ENCODE results near the gene PPP4R3B. TPM values are rescaled to one million over a fixed set of nuclear protein-coding genes. Genes with fewer than 3 reads are reported as not detected.

PPP4R3B gene
- total RNA-seq, 4 donors from 2014 or later, result 81.8 to 106 (median 90.5) TPM

- Histone ChIP-seq H3K4me3 (no peak overlapping the region), H3K27ac (replicated peaks in 1 of 4) (no peak overlapping the region), H3K4me1 (no peaks in the 10 kb centered on the region), H3K27me3 (no peaks in the 10 kb centered on the region), H3K36me3 (no peaks in the 10 kb centered on the region), H3K9me3 (no peaks in the 10 kb centered on the region)
- intact Hi-C loops (cut with DNase I), result no loop called here
- WGBS, result 64% methylated on average over 2 of the region's 2 CpGs
- no peak for DNase-seq (ENCODE audit: extremely low spot score)
- TF ChIP-seq POLR2A (IDR thresholded peaks at IDR 0.05; ENCODE audit: low read depth) (no peak), POLR2AphosphoS5 (IDR thresholded peaks at IDR 0.05) (no peak), EP300 (IDR thresholded peaks at IDR 0.05) (no peak), CTCF (IDR thresholded peaks at IDR 0.05) (no peak)
Measured at GRCh38 chr2:55500025-55500424, 117.4 kb downstream of the PPP4R3B start.

- no peaks in the 10 kb centered on the region for H3K4me1 ChIP-seq
- H3K9me3 ChIP-seq, result no peaks in the 10 kb centered on the region
- TF ChIP-seq POLR2A (IDR thresholded peaks at IDR 0.05; ENCODE audit: low read depth) (no peak), POLR2AphosphoS5 (IDR thresholded peaks at IDR 0.05) (no peak), EP300 (IDR thresholded peaks at IDR 0.05) (no peak), CTCF (IDR thresholded peaks at IDR 0.05) (no peak)
- H3K4me3 ChIP-seq, result no peak overlapping the region
- WGBS, result 90% methylated on average over 6 of the region's 6 CpGs
- intact Hi-C loops (cut with DNase I), result no loop called here
- H3K27ac ChIP-seq (replicated peaks in 1 of 4), result no peak overlapping the region
- no peaks in the 10 kb centered on the region for H3K36me3 ChIP-seq
- DNase-seq (ENCODE audit: extremely low spot score), result no peak
- H3K27me3 ChIP-seq, result no peaks in the 10 kb centered on the region
Measured at GRCh38 chr2:55498582-55498981, 118.8 kb downstream of the PPP4R3B start.

Small RNAs within 50 kb of the gene (small RNA-seq; reads per million reads assigned to genes)
- 0 reads per million in 3 donors for gene RF00586
- 0 reads per million in 3 donors for gene RNU6-634P

Other genes starting within 250 kb of the PPP4R3B start
- 10 to 100 TPM; 29.7 to 58.6 (median 38.5) TPM for gene CCDC88A, start 197.8 kb downstream of the PPP4R3B start, total RNA-seq
- 10 to 100 TPM; 30.3 to 34.5 (median 32.1) TPM for gene CFAP36, start 97.9 kb downstream of the PPP4R3B start, total RNA-seq
- gene PNPT1, start 76.2 kb upstream of the PPP4R3B start, total RNA-seq, result 10 to 100 TPM; 13.1 to 17.2 (median 15.6) TPM